ENCODE data around the gene DUS2. TPM values are rescaled to one million over a fixed set of nuclear protein-coding genes. Genes with fewer than 3 reads are reported as not detected.

Gene DUS2
- total RNA-seq, 2 donors from 2014 or later, result 23.3 to 43.5 TPM

GRCh38 chr16:68079626-68080344, 56.7 kb downstream of the DUS2 start:
- peak; percentile 67 to 75 for ATAC-seq

DNA sequence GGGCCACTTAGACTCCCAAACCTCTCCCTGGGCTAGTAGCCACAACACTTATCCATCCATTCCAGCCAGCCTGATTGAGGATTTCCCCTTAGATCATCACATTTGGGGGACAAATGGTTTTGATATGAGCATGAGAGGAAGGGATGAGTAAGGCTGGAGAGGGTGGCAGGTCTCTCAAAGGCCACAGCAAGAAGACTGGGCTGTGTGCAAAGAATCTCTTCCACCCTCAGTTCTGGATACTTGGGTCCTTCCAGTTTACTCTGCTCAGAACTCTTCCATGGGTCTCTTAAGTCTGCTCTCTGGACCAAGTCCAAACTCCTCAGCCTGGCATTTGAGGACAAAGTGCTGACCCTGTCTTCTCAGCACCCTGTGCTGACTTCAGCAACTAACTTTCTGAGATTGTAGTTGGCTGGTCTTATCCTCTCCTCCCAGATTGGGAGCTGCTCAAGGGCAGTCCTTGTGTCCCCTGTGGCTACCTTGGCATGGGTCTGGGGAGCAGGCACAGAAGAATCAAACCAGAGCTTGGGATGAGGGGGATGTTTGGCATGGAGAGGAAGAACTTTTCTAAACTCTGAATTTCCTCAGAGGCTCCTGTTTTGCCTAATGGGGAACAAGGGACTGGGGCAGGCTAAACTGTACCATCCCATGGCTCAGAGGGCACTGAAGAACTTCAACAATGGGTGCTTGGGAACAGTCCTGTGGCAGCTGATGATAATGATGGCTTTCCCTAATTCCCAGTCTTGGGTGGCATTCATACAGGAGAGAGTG, 59.0 kb downstream of the DUS2 start:
- ATAC-seq (no peak), DNase-seq (ENCODE audit: low spot score) (no peak)
- Mint-ChIP-seq H3K27me3 (no peaks in the 10 kb centered on the region), H3K36me3 (peaks cover 13% of the 10 kb centered on the region), H3K27ac (peak overlapping the region; percentile 93 to 95), H3K4me1 (ENCODE audit: low read depth in 2 of 2) (peaks cover 70 to 72% of the 10 kb centered on the region in 2 donors), H3K4me3 (peak overlapping the region; percentile 83), H3K9me3 (no peaks in the 10 kb centered on the region)

More at GRCh38 chr16:68079626-68080344, 56.7 kb downstream of the DUS2 start:
- H3K4me1 Mint-ChIP-seq (ENCODE audit: low read depth in 2 of 2), result peaks cover 80 to 81% of the 10 kb centered on the region in 2 donors
- no peaks in the 10 kb centered on the region for H3K27me3 Mint-ChIP-seq
- H3K4me3 Mint-ChIP-seq, result peak overlapping the region; percentile 72
- peaks cover 6% of the 10 kb centered on the region for H3K36me3 Mint-ChIP-seq
- peak overlapping the region; percentile 93 to 95 for H3K27ac Mint-ChIP-seq
- peak; percentile 88 for DNase-seq (ENCODE audit: low spot score)
- no peaks in the 10 kb centered on the region for H3K9me3 Mint-ChIP-seq

GRCh38 chr16:68082629-68083238, 59.6 kb downstream of the DUS2 start:
- Mint-ChIP-seq H3K9me3 (no peaks in the 10 kb centered on the region), H3K27ac (peak overlapping the region; percentile 93 to 95), H3K4me3 (peak overlapping the region; percentile 83), H3K4me1 (ENCODE audit: low read depth in 2 of 2) (peaks cover 71% of the 10 kb centered on the region in 2 donors), H3K27me3 (no peaks in the 10 kb centered on the region), H3K36me3 (peaks cover 13% of the 10 kb centered on the region)
- no peak for DNase-seq (ENCODE audit: low spot score)
- ATAC-seq, result no peak

DNA sequence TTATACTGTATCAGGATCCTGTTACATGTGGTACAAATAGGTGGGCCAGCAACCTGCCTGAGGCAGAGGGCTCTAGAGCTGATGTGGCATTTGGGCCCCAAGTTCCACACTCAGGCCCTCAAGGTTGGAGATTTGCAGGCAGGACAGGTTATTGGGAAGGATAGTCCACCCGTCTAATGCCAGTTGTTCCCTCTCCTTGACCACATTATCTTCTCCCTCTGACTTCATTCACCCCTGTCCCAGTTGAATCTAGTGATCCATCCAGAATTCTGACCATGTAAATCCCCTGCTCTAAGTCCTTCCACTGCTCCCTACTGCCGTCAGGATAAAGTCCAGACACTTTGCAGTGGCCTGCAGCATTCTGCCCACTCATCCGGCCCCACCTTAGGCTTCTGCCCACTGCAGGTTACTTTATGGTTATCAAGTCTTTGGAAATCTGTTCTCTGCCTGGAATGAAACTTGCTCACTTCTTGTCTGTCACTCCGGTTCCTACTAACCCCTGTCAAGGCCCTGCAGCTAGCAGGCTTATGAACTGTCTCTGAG, 60.2 kb downstream of the DUS2 start:
- no peak for DNase-seq (ENCODE audit: low spot score)

GRCh38 chr16:68083861-68084503, 60.9 kb downstream of the DUS2 start:
- H3K27ac Mint-ChIP-seq, result peak overlapping the region; percentile 93 to 95
- no peak for DNase-seq (ENCODE audit: low spot score)
- peaks cover 8% of the 10 kb centered on the region for H3K36me3 Mint-ChIP-seq
- peaks cover 63 to 66% of the 10 kb centered on the region in 2 donors for H3K4me1 Mint-ChIP-seq (ENCODE audit: low read depth in 2 of 2)
- H3K27me3 Mint-ChIP-seq, result no peaks in the 10 kb centered on the region
- no peaks in the 10 kb centered on the region for H3K9me3 Mint-ChIP-seq
- H3K4me3 Mint-ChIP-seq, result peak overlapping the region; percentile 97
- no peak for ATAC-seq

More for the DNA sequence above, 60.2 kb downstream of the DUS2 start:
- H3K27ac Mint-ChIP-seq, result peak overlapping the region; percentile 93 to 95
- peaks cover 68 to 69% of the 10 kb centered on the region in 2 donors for H3K4me1 Mint-ChIP-seq (ENCODE audit: low read depth in 2 of 2)
- peak overlapping the region; percentile 97 for H3K4me3 Mint-ChIP-seq
- ATAC-seq, result no peak
- no peaks in the 10 kb centered on the region for H3K27me3 Mint-ChIP-seq
- H3K36me3 Mint-ChIP-seq, result peaks cover 8% of the 10 kb centered on the region
- H3K9me3 Mint-ChIP-seq, result no peaks in the 10 kb centered on the region

GRCh38 chr16:68084504-68085258, 61.6 kb downstream of the DUS2 start:
- H3K4me1 Mint-ChIP-seq (ENCODE audit: low read depth in 2 of 2), result peaks cover 60 to 66% of the 10 kb centered on the region in 2 donors
- ATAC-seq (peak; percentile 78 to 84), DNase-seq (ENCODE audit: low spot score) (peak; percentile 95)
- peaks cover 8% of the 10 kb centered on the region for H3K36me3 Mint-ChIP-seq
- no peaks in the 10 kb centered on the region for H3K9me3 Mint-ChIP-seq
- H3K27ac Mint-ChIP-seq, result peak overlapping the region; percentile 93 to 95
- peak overlapping the region; percentile 97 for H3K4me3 Mint-ChIP-seq
- no peaks in the 10 kb centered on the region for H3K27me3 Mint-ChIP-seq

- Mint-ChIP-seq H3K4me3 (peak within 1 kb of the TSS; percentile 97), H3K9me3 (no peaks in the 10 kb centered on the region), H3K27ac (peak within 1 kb of the TSS; percentile 93 to 95), H3K27me3 (no peaks in the 10 kb centered on the region), H3K4me1 (ENCODE audit: low read depth in 2 of 2) (peaks cover 58 to 66% of the 10 kb centered on the region in 2 donors), H3K36me3 (peaks cover 8% of the 10 kb centered on the region)
- peak; percentile 90 to 92 for ATAC-seq
- peak; percentile 100 for DNase-seq (ENCODE audit: low spot score)
These were observed 62.4 kb downstream of the DUS2 start, which contains the start of gene NFATC3 for GRCh38 chr16:68085259-68086071. Gene NFATC3 (plus strand): TSS chr16:68085370. CDS start chr16:68085682, 312 bp downstream.

DNA sequence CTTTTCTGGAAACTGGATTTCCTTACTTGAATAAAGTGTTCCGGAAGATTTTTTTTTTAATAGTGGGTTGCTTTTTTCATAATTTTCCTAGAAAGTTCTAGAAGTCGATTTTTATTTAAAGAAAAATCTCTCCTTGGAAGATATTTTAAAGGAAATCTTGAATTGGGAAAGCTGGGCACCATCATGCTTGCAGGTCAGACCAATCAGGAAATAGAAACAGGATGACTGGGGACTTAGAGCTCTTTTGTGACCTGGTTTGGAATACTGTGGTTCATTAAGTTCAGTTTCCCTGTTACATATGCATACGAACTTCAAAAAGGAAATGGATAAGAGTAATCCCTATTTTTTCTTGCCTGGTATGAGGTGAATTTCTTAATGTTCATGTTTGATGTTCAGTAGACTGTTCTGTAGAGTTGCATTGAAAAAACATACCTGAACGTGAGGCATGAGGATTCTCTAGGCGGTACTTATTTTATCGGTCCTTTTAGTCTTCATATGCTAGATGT, 63.3 kb downstream of the DUS2 start:
- peak overlapping the region; percentile 97 for H3K4me3 Mint-ChIP-seq
- H3K36me3 Mint-ChIP-seq, result peaks cover 8% of the 10 kb centered on the region
- DNase-seq (ENCODE audit: low spot score) (no peak), ATAC-seq (no peak)
- no peaks in the 10 kb centered on the region for H3K9me3 Mint-ChIP-seq
- peaks cover 61 to 69% of the 10 kb centered on the region in 2 donors for H3K4me1 Mint-ChIP-seq (ENCODE audit: low read depth in 2 of 2)
- no peaks in the 10 kb centered on the region for H3K27me3 Mint-ChIP-seq
- H3K27ac Mint-ChIP-seq, result peak overlapping the region; percentile 85 to 90

GRCh38 chr16:68086860-68087268, 63.8 kb downstream of the DUS2 start:
- Mint-ChIP-seq H3K4me1 (ENCODE audit: low read depth in 2 of 2) (peaks cover 61 to 69% of the 10 kb centered on the region in 2 donors), H3K36me3 (peaks cover 8% of the 10 kb centered on the region), H3K27ac (peak overlapping the region; percentile 85 to 90), H3K9me3 (no peaks in the 10 kb centered on the region), H3K4me3 (peak overlapping the region; percentile 97), H3K27me3 (no peaks in the 10 kb centered on the region)
- DNase-seq (ENCODE audit: low spot score), result no peak
- ATAC-seq, result no peak

DNA sequence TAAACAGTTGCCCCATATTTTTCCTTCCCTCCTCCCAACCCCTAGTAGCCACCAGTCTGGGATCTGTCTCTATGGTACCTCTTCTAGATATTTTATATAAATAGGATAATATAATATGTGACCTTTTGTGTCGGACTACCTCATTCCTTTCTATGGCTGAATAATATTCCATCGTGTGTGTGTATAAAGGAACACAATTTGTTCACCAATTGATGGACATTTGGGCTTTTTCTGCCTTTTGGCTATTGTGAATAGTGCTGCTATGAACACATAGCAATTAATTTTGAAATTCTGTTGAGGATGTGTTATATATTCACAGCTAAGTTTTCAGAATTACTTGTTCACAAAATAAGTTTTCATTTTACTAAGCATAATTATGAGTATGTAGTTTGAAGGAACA, 64.6 kb downstream of the DUS2 start:
- Mint-ChIP-seq H3K27ac (peak overlapping the region; percentile 85 to 90), H3K4me1 (ENCODE audit: low read depth in 2 of 2) (peaks cover 54 to 65% of the 10 kb centered on the region in 2 donors), H3K36me3 (peaks cover 8% of the 10 kb centered on the region), H3K4me3 (peak overlapping the region; percentile 97), H3K9me3 (no peaks in the 10 kb centered on the region), H3K27me3 (no peaks in the 10 kb centered on the region)
- ATAC-seq (no peak), DNase-seq (ENCODE audit: low spot score) (no peak)

- no peaks in the 10 kb centered on the region for H3K27me3 Mint-ChIP-seq
- DNase-seq (ENCODE audit: low spot score) (no peak), ATAC-seq (no peak)
- peak overlapping the region; percentile 85 to 90 for H3K27ac Mint-ChIP-seq
- peaks cover 52 to 64% of the 10 kb centered on the region in 2 donors for H3K4me1 Mint-ChIP-seq (ENCODE audit: low read depth in 2 of 2)
- peaks cover 8% of the 10 kb centered on the region for H3K36me3 Mint-ChIP-seq
- no peaks in the 10 kb centered on the region for H3K9me3 Mint-ChIP-seq
- peak overlapping the region; percentile 97 for H3K4me3 Mint-ChIP-seq
These were observed 65.3 kb downstream of the DUS2 start for GRCh38 chr16:68088130-68088972.
